Germinal center (tissue), 1 donor: ENCODE data around the gene KMT5C.

Experiments used
- DNase-seq: peaks from one replicate; pipeline ENCODE4 v3.0.0; 2012; ENCODE audit warnings: mixed read lengths, low spot score

Gene KMT5C

DNA sequence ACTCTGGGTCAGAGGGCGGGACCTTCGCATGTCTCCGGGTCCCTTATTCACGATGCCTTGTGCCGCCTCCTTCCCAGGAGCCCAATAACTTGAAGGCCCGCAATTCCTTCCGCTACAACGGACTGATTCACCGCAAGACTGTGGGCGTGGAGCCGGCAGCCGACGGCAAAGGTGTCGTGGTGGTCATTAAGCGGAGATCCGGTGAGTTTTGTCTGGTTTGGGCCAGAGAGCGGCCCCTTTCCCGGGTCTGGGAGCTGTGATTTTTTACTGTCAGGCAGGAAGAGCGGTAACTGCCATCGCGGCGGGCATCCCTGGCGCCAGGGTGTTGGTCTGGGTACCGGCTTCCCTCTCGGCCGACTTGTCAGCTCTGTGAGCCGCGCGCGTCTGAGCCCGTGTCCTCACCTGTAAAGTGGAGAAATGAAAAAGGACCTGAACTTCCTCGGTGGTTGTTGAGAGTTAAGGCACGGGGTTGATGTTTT lies 46.9 kb downstream of the KMT5C start:
- no peak for DNase-seq

DNA sequence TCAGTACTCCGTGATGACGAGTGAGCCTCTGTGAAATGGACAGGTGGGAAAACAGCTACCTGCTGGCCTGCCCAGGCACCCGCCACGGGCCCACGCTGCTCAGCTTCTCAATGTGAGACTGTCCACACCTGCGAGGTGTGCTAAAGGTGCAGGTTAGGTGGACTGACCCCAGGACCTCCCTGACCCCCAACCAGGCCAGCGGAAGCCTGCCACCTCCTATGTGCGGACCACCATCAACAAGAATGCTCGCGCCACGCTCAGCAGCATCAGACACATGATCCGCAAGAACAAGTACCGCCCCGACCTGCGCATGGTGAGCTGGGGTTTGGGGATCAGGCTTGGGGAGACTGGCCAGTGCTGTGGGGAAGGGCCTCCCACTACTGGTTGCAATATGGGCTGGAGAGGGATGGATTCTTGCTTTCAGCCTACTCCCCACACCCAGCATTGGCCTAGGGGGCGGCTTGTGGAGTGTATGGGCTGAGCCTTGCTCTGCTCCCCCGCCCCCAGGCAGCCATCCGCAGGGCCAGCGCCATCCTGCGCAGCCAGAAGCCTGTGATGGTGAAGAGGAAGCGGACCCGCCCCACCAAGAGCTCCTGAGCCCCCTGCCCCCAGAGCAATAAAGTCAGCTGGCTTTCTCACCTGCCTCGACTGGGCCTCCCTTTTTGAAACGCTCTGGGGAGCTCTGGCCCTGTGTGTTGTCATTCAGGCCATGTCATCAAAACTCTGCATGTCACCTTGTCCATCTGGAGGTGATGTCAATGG lies 48.2 kb downstream of the KMT5C start:
- DNase-seq, result no peak

DNA sequence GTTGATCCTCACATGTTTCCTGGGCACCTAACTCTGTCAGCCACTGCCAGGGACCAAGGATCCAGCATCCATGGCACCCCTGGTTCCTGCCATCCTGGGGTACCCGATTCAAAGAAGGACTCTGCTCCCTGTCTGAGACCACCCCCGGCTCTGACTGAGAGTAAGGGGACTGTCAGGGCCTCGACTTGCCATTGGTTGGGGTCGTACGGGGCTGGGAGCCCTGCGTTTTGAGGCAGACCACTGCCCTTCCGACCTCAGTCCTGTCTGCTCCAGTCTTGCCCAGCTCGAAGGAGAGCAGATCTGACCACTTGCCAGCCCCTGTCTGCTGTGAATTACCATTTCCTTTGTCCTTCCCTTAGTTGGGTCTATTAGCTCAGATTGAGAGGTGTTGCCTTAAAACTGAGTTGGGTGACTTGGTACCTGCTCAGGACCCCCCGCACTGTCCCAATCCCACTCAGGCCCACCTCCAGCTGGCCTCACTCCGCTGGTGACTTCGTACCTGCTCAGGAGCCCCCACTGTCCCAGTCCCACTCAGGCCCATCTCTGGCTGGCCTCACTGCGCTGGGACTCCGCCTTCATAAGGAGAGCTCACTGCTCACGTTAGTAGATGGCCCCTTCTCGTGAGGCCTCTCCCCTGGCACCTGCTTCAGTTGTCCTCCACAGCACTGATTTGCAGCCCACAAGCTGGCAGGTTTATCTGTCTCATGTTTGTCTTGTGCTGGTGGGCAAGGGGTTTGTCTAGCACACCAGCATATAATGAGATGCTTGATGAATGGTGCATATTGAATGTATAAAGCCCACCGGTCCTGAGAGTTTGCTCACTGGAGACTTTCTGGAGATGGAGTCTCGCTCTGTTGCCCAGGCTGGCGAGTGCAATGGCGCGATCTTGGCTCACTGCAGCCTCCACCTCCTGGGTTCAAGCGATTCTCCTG lies 50.0 kb downstream of the KMT5C start:
- DNase-seq, result no peak

DNA sequence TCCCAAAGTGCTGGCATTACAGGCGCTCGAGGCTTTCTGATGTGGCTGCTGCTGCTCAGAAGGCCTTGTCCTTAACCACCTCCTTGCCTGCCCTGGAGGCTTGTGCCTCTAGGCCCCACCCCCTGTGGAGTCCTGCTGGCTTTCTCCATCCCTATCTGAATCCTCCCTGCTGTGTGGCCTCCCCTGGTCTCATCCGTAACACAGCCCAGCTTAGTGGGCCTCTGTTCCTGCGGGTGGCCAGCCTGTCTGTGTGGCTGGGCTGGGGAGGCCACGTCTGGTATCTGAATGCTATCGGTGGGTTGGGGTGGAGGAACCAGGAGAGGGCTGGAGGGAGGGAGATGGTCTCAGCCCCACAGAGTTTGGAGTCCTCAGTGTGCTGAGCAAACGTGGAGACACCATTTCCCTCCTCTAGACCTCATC lies 50.8 kb downstream of the KMT5C start:
- DNase-seq, result no peak

DNA sequence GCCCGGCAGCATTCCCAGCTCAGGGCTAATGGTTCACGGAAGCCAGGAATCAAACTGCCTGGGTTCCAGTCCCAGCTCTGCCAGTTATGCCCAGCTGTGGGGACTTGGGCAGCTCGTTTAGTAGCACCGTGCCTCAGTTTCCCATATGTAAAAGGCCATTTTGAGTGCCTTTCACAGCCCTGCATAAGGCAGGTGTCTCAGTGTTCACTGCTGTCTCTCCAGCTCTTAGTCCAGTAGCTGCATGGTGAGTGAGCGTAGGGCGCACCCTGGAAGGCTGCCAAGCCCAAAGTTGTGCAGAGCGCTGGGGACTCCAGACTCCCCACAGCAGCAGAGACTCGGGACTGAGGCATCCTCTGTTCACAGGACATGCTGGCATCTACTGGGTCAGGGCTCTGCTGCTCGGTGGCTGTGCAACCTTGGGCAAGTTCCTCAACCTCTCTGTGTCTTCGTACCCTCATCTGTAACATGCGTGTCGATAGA lies 51.6 kb downstream of the KMT5C start:
- no peak for DNase-seq

DNA sequence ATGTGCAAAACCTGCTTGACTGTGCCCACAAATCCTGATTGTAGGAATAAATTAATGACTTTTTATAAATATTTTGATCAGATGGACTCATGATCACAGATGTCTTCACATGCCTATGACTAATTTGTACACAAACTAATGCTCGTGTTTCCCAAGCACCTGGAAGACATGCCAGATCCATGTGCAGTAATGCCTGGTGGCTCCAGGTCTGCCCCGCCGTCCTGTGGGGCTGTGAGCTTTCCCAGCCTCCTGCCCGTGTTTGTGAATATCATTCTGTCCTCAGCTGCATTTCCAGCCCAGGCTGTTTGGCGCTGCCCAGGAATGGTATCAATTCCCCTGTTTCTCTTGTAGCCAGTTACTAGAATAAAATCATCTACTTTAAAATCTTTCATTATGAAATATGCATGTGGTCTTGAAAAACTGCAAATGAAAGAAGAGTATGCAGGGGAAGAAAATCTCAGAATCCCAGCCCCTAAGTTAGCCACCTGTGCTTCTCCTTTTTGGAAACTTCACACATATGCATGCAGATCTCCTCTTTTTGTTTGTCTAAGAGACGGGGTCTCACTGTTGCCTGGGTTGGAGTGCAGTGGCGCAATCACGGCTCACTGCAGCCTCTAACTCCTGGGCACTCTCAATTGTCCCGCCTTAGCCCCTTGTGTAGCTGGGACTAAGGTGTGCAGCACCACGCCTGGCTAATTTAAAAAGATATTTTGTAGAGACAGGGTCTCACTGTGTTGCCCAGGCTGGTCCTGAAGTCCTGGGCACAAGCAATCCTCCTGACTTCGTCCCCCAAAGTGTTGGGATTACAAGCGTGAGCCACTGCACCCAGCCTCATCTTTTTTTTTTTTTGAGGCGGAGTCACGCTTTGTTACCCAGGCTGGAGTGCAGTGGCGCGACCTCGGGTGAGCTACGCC lies 52.3 kb downstream of the KMT5C start:
- DNase-seq, result no peak

DNA sequence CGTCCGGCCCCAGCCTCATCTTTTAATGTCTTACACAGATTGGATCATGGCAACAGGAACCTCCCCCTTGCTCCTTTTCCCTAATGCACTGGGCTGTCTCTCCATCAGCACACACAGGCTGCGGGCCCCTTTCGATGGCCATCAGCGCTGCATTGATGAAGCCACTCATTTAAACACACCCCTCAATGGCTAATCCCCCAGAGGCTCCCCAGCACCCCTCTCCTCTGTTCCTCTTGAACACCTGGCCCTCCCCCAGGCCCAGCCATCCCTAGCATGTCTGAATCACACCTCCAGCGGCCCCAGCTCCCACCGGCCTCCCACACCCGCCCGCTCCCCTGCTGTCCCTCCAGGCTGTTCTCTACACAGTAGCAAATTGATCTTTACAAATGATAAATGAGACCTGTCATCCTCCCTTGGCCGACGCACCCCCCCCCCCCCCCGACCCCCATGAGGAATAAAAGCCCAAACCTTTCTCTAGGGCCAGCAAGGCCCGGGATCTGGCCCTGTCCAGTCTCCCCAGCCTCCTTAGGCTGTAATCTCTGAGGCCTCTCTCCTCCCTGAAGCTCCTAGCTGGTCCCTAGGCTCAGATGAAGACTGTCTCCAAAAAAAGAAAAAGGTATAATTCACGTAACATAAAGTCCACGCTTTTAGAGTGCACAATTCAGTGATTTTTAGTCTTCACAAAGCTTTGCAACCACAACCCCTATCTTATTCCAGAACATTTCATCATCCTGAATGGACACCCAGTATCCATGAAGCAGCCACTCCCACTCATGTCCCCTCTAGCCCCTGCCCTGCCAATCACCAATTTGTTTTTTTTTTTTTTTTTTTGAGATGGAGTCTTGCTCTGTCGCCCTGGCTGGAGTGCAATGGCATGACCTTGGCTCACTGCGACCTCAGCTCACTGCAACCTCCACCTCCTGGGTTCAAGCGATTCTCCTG lies 53.4 kb downstream of the KMT5C start:
- no peak for DNase-seq
